H1 (cell line): ENCODE data around the gene CUL2. TPM values are rescaled to one million over a fixed set of nuclear protein-coding genes. Genes with fewer than 3 reads are reported as not detected.

Source experiments
- CHD2 ChIP-seq: IDR thresholded peaks from 2 replicates; pipeline ENCODE4 v1.6.1; 2012; ENCODE audit warnings: low read length, improper control_type of control experiment
- EGR1 ChIP-seq: IDR thresholded peaks from 2 replicates; pipeline ENCODE4 v1.6.1; 2011; ENCODE audit warnings: low read depth, low read length, borderline replicate concordance
- EZH2 ChIP-seq: fragments of 200-600 bp; sonication (generic); IDR thresholded peaks from 2 replicates; pipeline ENCODE4 v1.7.1; 2012; ENCODE audit warnings: low read depth, mild to moderate bottlenecking, moderate library complexity, low read length, inconsistent platforms; ENCODE audit not compliant: severe bottlenecking
- FOSL1 ChIP-seq: IDR thresholded peaks from 2 replicates; pipeline ENCODE4 v1.6.1; 2011; ENCODE audit warnings: mild to moderate bottlenecking, low read depth, low read length, moderate library complexity; ENCODE audit not compliant: insufficient read depth
- polyA plus RNA-seq, 7 experiments: library from polyadenylated mRNA; depleted of rRNA in 3 of 7; stranded (reverse) in 5 of 7; unstranded in 2 of 7; fragments of >200 nt in 5 of 7; fragments of 200-250 nt in 2 of 7; gene quantifications; 1 replicate in 5 of 7; 2 replicates in 1 of 7; 4 replicates in 1 of 7; pipeline versions ENCODE4 v1.2.1 to v1.2.3, GENCODE V29; 2011 to 2013; ENCODE audit warnings: missing spikeins in 2 of 7, mixed read lengths in 2 of 7
- total RNA-seq: library from RNA; stranded (reverse); fragmentation: NEBNext Ultra II Directional; extraction: Animal tissue kit (Norgen Biotek cat#: 25700); gene quantifications from 2 replicates; pipeline ENCODE4 v1.2.1, GENCODE V29; 2021

Gene CUL2
- total and polyA plus RNA-seq, 2 of the 8 experiments (the other 6 are each of a cell fraction or from before 2014, with no cell fraction given), result 10.2 to 43.1 TPM

GRCh38 chr10:35017608-35018007 lies 72.5 kb downstream of the CUL2 start (continued):
- no peak for TF ChIP-seq EZH2
- no peak for TF ChIP-seq CHD2
- no peak for TF ChIP-seq EGR1
- no peak for TF ChIP-seq FOSL1
- TF ChIP-seq, all 59 proteins: peak for 0
